GM19463 (cell line): ENCODE measurements around the gene FAM186B.
"Not testable (repeated sequence)": the region's sequence is repeated elsewhere in the genome, so short reads cannot be mapped to it uniquely, and the experiment has no call there.

Source experiments
- ATAC-seq: cut with Tn5 transposase; IDR thresholded peaks from one replicate; pipeline ENCODE4 v1.9.1; 2021; ENCODE audit warnings: mild to moderate bottlenecking, moderate library complexity; ENCODE audit not compliant: unreplicated experiment

The FAM186B gene

DNA sequence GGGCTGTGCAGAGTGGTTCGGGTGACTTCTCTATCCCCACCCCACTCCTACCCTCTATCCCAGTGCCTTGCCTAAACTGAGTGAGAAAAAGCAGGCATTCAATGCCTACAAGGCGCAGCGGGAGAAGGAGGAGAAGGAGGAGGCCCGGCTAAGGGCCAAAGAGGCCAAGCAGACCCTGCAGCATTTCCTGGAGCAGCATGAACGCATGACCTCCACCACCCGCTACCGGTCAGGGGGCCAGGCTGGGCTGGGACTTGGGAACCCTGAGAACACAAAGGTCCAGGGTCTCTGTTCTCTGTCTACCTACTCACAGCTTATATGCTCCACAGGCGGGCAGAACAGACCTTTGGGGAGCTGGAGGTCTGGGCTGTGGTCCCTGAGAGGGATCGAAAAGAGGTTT lies 29.6 kb upstream of the FAM186B start:
- no peak for ATAC-seq

GRCh38 chr12:49633703-49634345 lies 28.4 kb upstream of the FAM186B start:
- no peak for ATAC-seq

DNA sequence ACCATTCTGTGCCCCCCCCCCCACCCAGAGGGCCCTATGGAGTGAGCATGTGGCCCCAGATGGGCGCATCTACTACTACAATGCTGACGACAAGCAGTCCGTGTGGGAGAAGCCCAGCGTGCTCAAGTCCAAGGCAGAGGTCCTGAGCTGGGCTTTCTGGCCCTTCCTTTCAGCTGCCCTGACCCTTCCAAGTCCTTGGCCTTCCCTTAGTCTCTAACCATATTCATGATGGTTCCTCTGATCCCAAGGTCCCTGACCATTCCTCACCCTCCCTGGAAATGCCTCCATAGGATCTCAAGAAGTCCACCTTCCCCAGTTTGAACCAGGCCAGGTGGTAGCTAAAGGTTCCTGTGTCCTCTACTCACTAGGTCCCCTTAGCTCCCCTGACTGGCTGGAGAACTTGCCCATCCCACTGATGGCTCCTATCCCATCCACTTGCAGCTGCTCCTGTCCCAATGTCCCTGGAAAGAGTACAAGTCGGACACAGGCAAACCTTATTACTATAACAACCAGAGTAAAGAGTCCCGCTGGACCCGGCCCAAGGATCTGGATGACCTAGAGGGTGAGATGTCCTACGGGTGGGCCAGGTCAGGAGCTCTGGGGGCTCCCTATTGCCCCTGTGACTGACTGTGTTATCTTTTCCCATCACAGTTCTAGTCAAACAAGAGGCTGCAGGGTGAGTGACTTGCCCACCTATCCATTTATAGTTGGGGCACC lies 27.7 kb upstream of the FAM186B start:
- no peak for ATAC-seq

- ATAC-seq, result no peak
These were observed 27.0 kb upstream of the FAM186B start for GRCh38 chr12:49632401-49632800.

DNA sequence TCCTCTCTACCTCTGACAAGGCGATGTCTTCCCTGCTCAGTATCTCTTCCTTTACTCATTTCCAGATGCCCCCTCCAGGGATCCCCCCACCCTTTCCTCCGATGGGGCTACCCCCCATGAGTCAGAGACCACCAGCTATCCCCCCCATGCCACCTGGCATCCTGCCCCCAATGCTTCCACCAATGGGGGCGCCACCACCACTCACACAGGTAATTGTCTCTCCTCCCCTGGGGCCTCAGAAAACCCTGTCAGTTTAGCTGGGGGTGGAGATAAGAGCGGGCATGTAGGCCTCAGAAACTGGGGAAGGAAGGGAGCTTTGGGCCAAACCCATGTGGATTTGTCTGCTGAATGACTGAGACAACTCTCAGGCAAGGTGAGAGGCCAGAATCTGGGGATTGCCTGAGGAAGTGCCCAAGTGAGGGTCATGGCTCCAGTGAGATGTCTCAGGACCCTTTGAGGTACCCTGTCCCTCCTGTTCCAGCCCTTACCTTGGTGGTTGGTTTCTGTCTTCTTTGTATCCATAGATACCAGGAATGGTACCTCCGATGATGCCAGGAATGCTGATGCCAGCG lies 26.0 kb upstream of the FAM186B start:
- ATAC-seq, result no peak

DNA sequence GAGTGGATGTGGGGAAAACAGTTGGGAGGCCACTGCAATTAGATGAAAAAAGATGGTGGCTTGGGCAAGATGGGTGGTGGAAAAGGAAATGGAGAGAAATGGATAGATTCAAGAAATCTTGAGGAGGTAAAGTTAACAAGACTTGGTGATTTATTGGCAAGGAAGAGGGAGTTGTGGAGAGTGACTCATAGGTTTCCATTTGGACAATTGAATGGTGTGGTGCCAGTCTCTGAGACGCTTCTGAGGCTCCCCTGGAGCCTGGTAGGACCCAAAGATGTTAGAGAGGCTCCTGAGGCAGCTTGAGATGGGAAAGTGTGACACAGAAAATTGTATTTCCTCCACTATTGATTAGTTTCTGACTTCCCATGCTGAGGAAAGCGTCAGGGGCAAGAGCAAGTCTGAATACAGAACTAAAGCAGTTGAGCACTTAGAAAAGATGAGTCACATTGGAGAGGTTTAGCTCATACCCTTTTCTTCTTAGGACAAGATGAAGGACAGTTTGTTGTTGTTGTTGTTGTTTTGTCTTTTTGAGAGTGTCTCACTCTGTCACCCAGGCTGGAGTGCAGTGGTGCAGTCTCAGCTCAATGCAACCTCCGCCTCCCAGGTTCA lies 22.4 kb upstream of the FAM186B start:
- no peak for ATAC-seq

- ATAC-seq, result no peak
These were observed 21.4 kb upstream of the FAM186B start for GRCh38 chr12:49626836-49627235.

GRCh38 chr12:49626169-49626835 lies 20.9 kb upstream of the FAM186B start:
- no peak for ATAC-seq

DNA sequence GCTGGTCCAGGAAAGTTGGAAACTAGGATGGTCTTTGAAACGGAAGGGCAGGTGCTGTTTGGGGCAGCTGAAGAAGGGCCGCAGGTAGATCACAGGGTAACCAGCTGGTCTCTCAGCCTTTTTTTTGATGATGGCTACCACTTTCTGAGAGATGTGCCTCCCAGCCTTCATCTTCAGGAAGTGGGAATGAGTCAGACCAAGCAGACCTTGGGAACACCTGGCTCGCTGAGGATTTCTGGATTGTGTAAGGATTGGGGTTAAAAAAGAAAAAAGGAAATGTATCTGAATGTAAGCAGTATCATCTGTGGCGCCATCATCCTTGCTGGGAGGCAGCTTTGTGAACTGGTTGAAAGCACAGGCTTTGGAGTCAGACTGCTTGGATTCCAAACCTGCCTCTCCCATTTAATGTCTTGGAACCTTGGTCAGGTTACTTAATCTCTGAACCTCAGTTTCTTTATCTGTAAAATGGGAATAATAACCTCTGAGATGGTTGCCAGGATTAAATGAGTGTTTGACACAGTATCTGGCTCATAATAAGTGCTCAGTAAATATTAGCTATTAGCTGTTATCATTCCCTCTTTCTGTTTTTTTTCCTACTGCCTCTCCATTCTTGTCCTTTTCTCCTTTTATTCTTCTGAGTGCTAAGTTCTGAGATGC lies 19.6 kb upstream of the FAM186B start:
- no peak for ATAC-seq

DNA sequence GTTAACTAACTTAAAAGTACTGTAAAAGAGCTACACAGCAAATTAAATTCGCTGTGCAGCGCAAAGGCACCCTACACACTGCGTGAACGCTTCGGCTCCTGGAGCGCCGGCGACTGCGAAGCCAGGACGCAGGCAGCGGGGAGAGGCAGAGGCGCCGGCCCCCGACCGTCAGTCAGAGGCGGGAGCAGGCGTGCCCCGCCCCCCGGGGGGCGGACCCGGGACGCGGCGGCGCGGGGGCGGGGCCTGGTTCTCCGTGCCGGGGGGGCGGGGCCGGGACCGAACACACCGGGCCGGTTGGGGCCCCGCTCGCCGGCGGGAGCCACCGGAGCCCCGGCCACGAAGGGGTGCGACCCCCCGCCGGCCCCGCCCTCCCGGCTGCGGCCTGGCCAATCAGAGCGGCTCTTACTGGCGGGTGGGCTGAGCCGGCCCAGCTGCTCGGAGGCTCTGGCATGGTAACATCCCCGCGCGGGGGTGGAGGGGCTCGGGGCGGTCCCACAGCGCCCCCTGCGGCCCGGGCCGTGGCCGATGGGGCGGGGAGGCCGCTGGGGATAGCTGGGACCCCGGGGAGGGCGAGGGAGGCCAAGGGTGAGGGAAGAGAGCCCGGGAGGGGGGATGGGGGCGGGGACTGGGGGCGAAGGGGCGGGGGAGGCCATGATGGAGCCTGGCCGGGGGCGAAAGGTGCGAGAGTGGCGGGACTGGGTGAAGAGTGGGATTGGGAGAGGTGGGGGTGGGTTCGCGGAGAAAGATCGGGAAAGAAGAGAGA lies 17.9 kb upstream of the FAM186B start, which contains the start of gene PRPF40B:
Gene PRPF40B (plus strand): TSS at position 420 of the 763 bp plus-strand sequence. CDS start 30 bp downstream, at position 450.
- peak; percentile 72 for ATAC-seq

GRCh38 chr12:49622501-49623141 lies 17.2 kb upstream of the FAM186B start:
- ATAC-seq, result peak; percentile 18

DNA sequence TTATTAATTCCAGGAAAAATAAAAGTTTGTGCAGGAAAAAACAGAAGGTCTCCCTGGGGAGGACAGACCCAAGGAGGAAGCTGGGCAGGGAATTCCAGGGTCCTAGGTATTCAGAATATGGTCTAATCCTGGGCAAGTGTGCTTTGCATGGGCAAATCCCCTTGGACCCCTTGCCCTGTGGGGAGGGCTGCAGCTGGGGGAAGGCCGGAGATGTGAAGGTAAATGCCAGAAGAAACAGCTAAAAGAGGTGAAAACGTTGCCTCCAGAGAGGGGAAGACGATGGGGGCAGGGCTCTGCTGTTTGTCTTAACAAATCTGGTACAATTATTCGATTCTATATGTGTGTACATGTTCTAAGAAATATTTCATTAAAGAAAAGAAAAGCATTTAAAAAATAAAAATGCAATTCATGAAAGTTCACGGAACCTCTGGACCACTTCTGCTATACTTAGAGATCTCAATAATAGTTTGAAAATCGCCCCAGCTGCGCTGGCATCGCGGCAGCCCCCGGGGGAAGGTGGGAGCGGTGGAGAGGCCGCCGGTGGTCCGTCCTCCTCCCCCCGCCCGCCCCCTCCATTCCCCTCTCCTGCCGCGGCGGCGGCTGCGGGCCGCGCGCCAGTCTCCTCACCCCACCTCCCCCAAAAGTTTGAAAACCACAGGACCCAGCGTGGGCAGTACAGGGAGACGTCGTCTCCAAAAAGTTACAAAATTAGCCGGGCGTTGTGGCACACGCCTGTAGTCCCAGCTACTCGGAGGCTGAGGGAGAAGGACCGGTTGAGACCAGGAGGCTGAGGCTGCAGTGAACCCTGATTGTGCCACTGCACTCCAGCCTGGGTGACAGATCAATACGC lies 16.4 kb upstream of the FAM186B start:
- no peak for ATAC-seq

DNA sequence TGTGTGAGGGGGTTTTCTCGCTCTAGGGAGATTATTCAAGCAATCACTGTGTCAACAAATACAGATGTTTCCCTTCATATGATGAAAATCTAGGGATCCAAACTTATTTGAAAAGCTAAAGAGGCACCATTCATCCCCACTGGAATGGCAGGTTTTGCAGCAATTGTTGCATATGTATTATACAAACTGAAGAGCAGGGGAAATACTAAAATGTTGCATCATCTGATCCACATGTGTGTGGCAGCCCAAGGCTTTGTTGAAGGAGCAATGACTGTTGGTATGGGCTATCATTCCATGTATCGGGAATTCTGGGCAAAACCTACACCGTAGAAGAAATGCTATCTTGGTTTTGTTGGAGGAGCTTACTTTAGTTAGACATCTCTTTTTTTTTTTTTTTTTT lies 13.8 kb upstream of the FAM186B start:
- ATAC-seq, result no peak

GRCh38 chr12:49618576-49618975 lies 13.1 kb upstream of the FAM186B start:
- ATAC-seq, result no peak

GRCh38 chr12:49616533-49617219 lies 11.2 kb upstream of the FAM186B start:
- no peak for ATAC-seq

GRCh38 chr12:49615725-49616124 lies 10.3 kb upstream of the FAM186B start:
- ATAC-seq, result no peak

- ATAC-seq, result no peak
These were observed 6.8 kb upstream of the FAM186B start for GRCh38 chr12:49612210-49612609.

GRCh38 chr12:49610785-49611184 lies 5.3 kb upstream of the FAM186B start:
- not testable (repeated sequence) for ATAC-seq
